ENCODE measurements around the gene MAK. TPM values are rescaled to one million over a fixed set of nuclear protein-coding genes. Genes with fewer than 3 reads are reported as not detected.

MAK gene
- total RNA-seq, 2 experiments from 2014 or later, result 0.10 TPM; not detected in 1

DNA sequence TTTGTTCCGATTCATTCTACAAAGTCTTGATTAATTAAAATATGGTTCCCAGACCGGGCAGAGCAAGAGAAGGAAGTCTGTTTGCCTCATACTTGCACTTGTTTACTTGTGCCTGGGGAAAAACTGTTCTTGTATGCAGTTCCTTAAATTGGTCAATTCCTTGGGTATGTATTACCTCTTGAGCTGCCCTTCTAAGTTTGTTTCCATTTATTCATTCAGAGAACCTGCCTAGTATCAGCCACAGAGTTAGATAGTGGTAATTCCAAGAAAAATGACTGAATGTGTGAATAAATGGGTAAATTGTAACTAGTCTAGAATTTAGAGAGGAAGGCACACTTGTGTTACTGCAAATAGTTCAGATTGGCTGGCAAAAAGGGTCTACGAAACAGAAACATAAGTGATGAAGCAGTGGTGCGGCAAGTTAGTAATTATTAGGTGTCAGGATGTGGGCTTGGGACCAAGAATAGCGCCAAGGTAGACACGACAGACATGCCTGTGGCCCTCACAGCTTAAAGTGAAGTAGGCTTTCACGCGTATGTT is 525 bp upstream of the MAK start:
- Histone ChIP-seq H2AFZ (ENCODE audit: low read length) (peak overlapping the region; percentile 97), H4K20me1 (ENCODE audit: insufficient read depth, low read length) (no peaks in the 10 kb centered on the region), H3K4me2 (ENCODE audit: low read length) (peak overlapping the region; percentile 92), H3K9me2 (ENCODE audit: insufficient read depth, low read length) (no peaks in the 10 kb centered on the region), H3K9me3 (ENCODE audit: low read length) (no peaks in the 10 kb centered on the region), H3K4me1 (ENCODE audit: insufficient read depth, low read length, poor library complexity, severe bottlenecking) (peaks cover 22% of the 10 kb centered on the region), H3K27ac (ENCODE audit: low read depth, low read length, poor library complexity, severe bottlenecking) (peak overlapping the region; percentile 74), H3K36me3 (ENCODE audit: insufficient read depth, low read length) (no peaks in the 10 kb centered on the region), H3K79me2 (ENCODE audit: insufficient read depth, low read depth, low read length) (no peaks in the 10 kb centered on the region), H3K4me3 (ENCODE audit: low read depth, low read length, poor library complexity, severe bottlenecking) (peak overlapping the region; percentile 72)
- BruUV-seq (replicated peaks), result TSS peak; percentile 82
- no peak for TF ChIP-seq EZH2phosphoT487 (IDR thresholded peaks at IDR 0.05; ENCODE audit: borderline replicate concordance, low read depth, low read length)
- TF ChIP-seq, protein P1, sequence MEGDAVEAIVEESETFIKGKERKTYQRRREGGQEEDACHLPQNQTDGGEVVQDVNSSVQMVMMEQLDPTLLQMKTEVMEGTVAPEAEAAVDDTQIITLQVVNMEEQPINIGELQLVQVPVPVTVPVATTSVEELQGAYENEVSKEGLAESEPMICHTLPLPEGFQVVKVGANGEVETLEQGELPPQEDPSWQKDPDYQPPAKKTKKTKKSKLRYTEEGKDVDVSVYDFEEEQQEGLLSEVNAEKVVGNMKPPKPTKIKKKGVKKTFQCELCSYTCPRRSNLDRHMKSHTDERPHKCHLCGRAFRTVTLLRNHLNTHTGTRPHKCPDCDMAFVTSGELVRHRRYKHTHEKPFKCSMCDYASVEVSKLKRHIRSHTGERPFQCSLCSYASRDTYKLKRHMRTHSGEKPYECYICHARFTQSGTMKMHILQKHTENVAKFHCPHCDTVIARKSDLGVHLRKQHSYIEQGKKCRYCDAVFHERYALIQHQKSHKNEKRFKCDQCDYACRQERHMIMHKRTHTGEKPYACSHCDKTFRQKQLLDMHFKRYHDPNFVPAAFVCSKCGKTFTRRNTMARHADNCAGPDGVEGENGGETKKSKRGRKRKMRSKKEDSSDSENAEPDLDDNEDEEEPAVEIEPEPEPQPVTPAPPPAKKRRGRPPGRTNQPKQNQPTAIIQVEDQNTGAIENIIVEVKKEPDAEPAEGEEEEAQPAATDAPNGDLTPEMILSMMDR (conservative IDR thresholded peaks at IDR 0.05; ENCODE audit: low read length), result no peak
- intact Hi-C loops (cut with micrococcal nuclease; ENCODE audit: unreplicated experiment), result loop anchor here (2.0 to 5.0 kb wide), 3 partner anchors 48 to 144 kb away; partner anchors contain the start of genes C6orf52, PAK1IP1 and SYCP2L
- DNase-seq (ENCODE audit: low spot score), result peak; percentile 74
- CTCF ChIA-PET (ENCODE audit: unreplicated experiment), result no interaction called here
- POLR2A ChIA-PET, result interaction anchor here (0.8 to 1.8 kb wide), 4 partner anchors 34 to 54 kb away, joined by 3 to 8 read pairs (median 4); no protein-coding TSS in a partner anchor

DNA sequence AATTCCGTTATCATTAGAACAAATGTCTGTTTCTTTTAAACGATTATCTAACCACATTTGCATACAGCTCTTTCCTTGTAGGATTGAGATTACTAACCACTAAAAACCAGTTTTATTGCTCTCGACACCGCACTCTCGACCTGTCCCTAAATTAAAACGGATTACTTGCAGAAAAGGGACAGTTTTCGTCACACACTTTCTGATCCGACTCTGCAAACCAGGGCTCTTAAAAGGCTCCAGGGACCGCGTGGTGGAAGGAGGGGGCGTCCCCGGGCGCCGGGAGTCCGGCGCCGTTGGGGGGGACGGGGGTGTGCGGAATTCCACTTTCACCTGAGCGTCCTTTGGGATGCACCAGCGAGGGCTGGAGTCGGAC is 731 bp downstream of the MAK start:
- intact Hi-C loops (cut with micrococcal nuclease; ENCODE audit: unreplicated experiment), result loop anchor here (5.0 kb wide), 1 partner anchor 65 kb away; no protein-coding TSS in a partner anchor
- POLR2A ChIA-PET, result interaction anchor here (0.6 kb wide), 1 partner anchor 112 kb away, joined by 3 read pairs; no protein-coding TSS in a partner anchor
- H3K4me3 ChIP-seq (ENCODE audit: low read depth, low read length, poor library complexity, severe bottlenecking), result peak overlapping the region; percentile 72
- peak overlapping the region; percentile 92 for H3K4me2 ChIP-seq (ENCODE audit: low read length)
- H3K79me2 ChIP-seq (ENCODE audit: insufficient read depth, low read depth, low read length), result no peaks in the 10 kb centered on the region
- TF ChIP-seq, protein P1 (conservative IDR thresholded peaks at IDR 0.05; ENCODE audit: low read length), result no peak
- TF ChIP-seq EZH2phosphoT487 (IDR thresholded peaks at IDR 0.05; ENCODE audit: borderline replicate concordance, low read depth, low read length), result no peak; the same call in 1 of the 2 replicates
- H3K9me2 ChIP-seq (ENCODE audit: insufficient read depth, low read length), result no peaks in the 10 kb centered on the region
- no peaks in the 10 kb centered on the region for H3K9me3 ChIP-seq (ENCODE audit: low read length)
- BruUV-seq (replicated peaks), result no TSS peak
- no peaks in the 10 kb centered on the region for H4K20me1 ChIP-seq (ENCODE audit: insufficient read depth, low read length)
- H3K36me3 ChIP-seq (ENCODE audit: insufficient read depth, low read length), result no peaks in the 10 kb centered on the region
- H3K4me1 ChIP-seq (ENCODE audit: insufficient read depth, low read length, poor library complexity, severe bottlenecking), result peaks cover 22% of the 10 kb centered on the region
- H3K27ac ChIP-seq (ENCODE audit: low read depth, low read length, poor library complexity, severe bottlenecking), result no peak overlapping the region
- CTCF ChIA-PET (ENCODE audit: unreplicated experiment), result no interaction called here
- peak overlapping the region; percentile 97; the same call in 1 of the 2 replicates for H2AFZ ChIP-seq (ENCODE audit: low read length)
- no peak for DNase-seq (ENCODE audit: low spot score)

All from OCI-LY7 (cell line).